ENCODE measurements around the gene PLRG1. TPM values are rescaled to one million over a fixed set of nuclear protein-coding genes. Genes with fewer than 3 reads are reported as not detected.
"Not testable (repeated sequence)": the region's sequence is repeated elsewhere in the genome, so short reads cannot be mapped to it uniquely, and the experiment has no call there.

Gene PLRG1
- polyA plus RNA-seq, 3 donors, result 34.6 to 56.1 (median 52.5) TPM

GRCh38 chr4:154595807-154596206, 45.6 kb upstream of the PLRG1 start:
- no peaks in the 10 kb centered on the region for H3K36me3 ChIP-seq (replicated peaks in 1 of 2; ENCODE audit: control insufficient read depth in 1 of 2, insufficient read depth in 2 of 2, low read length in 2 of 2)
- no peak for DNase-seq
- H3K4me1 ChIP-seq (ENCODE audit: control insufficient read depth in 1 of 2, insufficient read depth in 2 of 2, low read length in 2 of 2), result no peaks in the 10 kb centered on the region
- H3K79me2 ChIP-seq (ENCODE audit: insufficient read depth, low read length), result no peaks in the 10 kb centered on the region
- no peak overlapping the region for H3K9ac ChIP-seq (ENCODE audit: insufficient read depth, low read length, poor library complexity, severe bottlenecking)
- Mint-ChIP-seq H3K27ac (no peak overlapping the region), H3K27me3 (ENCODE audit: low read depth in 3 of 3) (peaks cover 0 to 10% (median 2%) of the 10 kb centered on the region in 3 donors), H3K4me3 (no peak overlapping the region), H3K4me1 (peaks cover 6% of the 10 kb centered on the region), H3K9me3 (peaks cover 0 to 1% (median 0%) of the 10 kb centered on the region in 7 donors), H3K36me3 (no peaks in the 10 kb centered on the region)
- H3K27me3 ChIP-seq (ENCODE audit: control insufficient read depth in 2 of 2, insufficient read depth in 2 of 2, low read length in 2 of 2), result no peaks in the 10 kb centered on the region
- H3K9me3 ChIP-seq (replicated peaks in 1 of 2; ENCODE audit: control insufficient read depth in 1 of 2, insufficient read depth in 1 of 2, low read length in 2 of 2), result no peaks in the 10 kb centered on the region
- no peak overlapping the region for H3K27ac ChIP-seq (ENCODE audit: low read depth in 1 of 2, low read length in 2 of 2)
- no peak overlapping the region for H3K4me2 ChIP-seq (replicated peaks; ENCODE audit: extremely low read depth, low read length, poor library complexity, severe bottlenecking)
- H4K20me1 ChIP-seq (ENCODE audit: insufficient read depth, low read length), result no peaks in the 10 kb centered on the region
- H3K4me3 ChIP-seq (replicated peaks in 1 of 3; ENCODE audit: low read depth in 2 of 3, low read length in 3 of 3), result no peak overlapping the region
- H2AFZ ChIP-seq (ENCODE audit: insufficient read depth, low read depth, low read length, poor library complexity, severe bottlenecking), result no peak overlapping the region
- intact Hi-C loops (cut with micrococcal nuclease), result no loop called here
- TF ChIP-seq CTCF (IDR thresholded peaks at IDR 0.05), result no peak

- H3K4me1 Mint-ChIP-seq; H3K27me3 ChIP-seq (ENCODE audit: control insufficient read depth in 2 of 2, insufficient read depth in 2 of 2, low read length in 2 of 2); intact Hi-C loops (cut with micrococcal nuclease); H3K4me3 Mint-ChIP-seq; H4K20me1 ChIP-seq (ENCODE audit: insufficient read depth, low read length); H3K27ac Mint-ChIP-seq; H3K9me3 Mint-ChIP-seq; H3K9me3 ChIP-seq (replicated peaks in 1 of 2; ENCODE audit: control insufficient read depth in 1 of 2, insufficient read depth in 1 of 2, low read length in 2 of 2); H3K4me1 ChIP-seq (ENCODE audit: control insufficient read depth in 1 of 2, insufficient read depth in 2 of 2, low read length in 2 of 2); H3K36me3 ChIP-seq (replicated peaks in 1 of 2; ENCODE audit: control insufficient read depth in 1 of 2, insufficient read depth in 2 of 2, low read length in 2 of 2); H3K79me2 ChIP-seq (ENCODE audit: insufficient read depth, low read length); H3K27ac ChIP-seq (ENCODE audit: low read depth in 1 of 2, low read length in 2 of 2); H3K36me3 Mint-ChIP-seq; H3K27me3 Mint-ChIP-seq (ENCODE audit: low read depth in 3 of 3); H3K4me3 ChIP-seq (replicated peaks in 1 of 3; ENCODE audit: low read depth in 2 of 3, low read length in 3 of 3); H2AFZ ChIP-seq (ENCODE audit: insufficient read depth, low read depth, low read length, poor library complexity, severe bottlenecking); H3K4me2 ChIP-seq (replicated peaks; ENCODE audit: extremely low read depth, low read length, poor library complexity, severe bottlenecking); DNase-seq; H3K9ac ChIP-seq (ENCODE audit: insufficient read depth, low read length, poor library complexity, severe bottlenecking): not testable (repeated sequence)
- WGBS (ENCODE audit: insufficient coverage), result 93% methylated on average over 3 of the region's 3 CpGs
These were observed 44.1 kb upstream of the PLRG1 start for GRCh38 chr4:154594343-154594742.
